MM.1S (cell line): Measurements from ENCODE around the gene HPCA.

Experiments
- DNase-seq: peaks from one replicate; pipeline ENCODE4 v3.0.0-alpha.2; 2015
- H2AFZ ChIP-seq: fragments of 300-600 bp; sonication (generic); 2 replicates; pipeline ENCODE4 v1.6.0; 2016; ENCODE audit warnings: antibody characterized with exemption, low read length
- H3F3A ChIP-seq: fragments of 300-600 bp; sonication (generic); 2 replicates; pipeline ENCODE4 v1.6.1; 2016; ENCODE audit warnings: mild to moderate bottlenecking, antibody characterized with exemption, low read length, moderate library complexity, mixed read lengths; ENCODE audit not compliant: insufficient read depth
- H3K27ac ChIP-seq: fragments of 300-600 bp; sonication (generic); 2 replicates; pipeline ENCODE4 v1.5.1; 2016; ENCODE audit warnings: mild to moderate bottlenecking, low read length
- H3K27me3 ChIP-seq: fragments of 300-600 bp; sonication (generic); replicated peaks from 2 replicates; pipeline ENCODE4 v1.6.0; 2016; ENCODE audit warnings: low read length; ENCODE audit not compliant: insufficient read depth
- H3K36me3 ChIP-seq: fragments of 300-600 bp; sonication (generic); replicated peaks from 2 replicates; pipeline ENCODE4 v1.6.1; 2016; ENCODE audit warnings: mild to moderate bottlenecking, low read length, mixed read lengths; ENCODE audit not compliant: insufficient read depth
- H3K4me1 ChIP-seq: fragments of 300-600 bp; sonication (generic); 2 replicates; pipeline ENCODE4 v1.6.1; 2016; ENCODE audit warnings: low read length, mixed read lengths
- H3K4me2 ChIP-seq: fragments of 300-600 bp; sonication (generic); 2 replicates; pipeline ENCODE4 v1.6.0; 2016; ENCODE audit warnings: low read depth, low read length
- H3K4me3 ChIP-seq: fragments of 300-600 bp; sonication (generic); 2 replicates; pipeline ENCODE4 v1.5.1; 2016; ENCODE audit warnings: low read length, mixed read lengths
- H3K79me2 ChIP-seq: fragments of 300-600 bp; sonication (generic); 2 replicates; pipeline ENCODE4 v1.6.1; 2016; ENCODE audit warnings: mixed run types, low read length, mixed read lengths
- H3K9ac ChIP-seq: fragments of 300-600 bp; sonication (generic); 2 replicates; pipeline ENCODE4 v1.6.1; 2016; ENCODE audit warnings: low read length, mixed read lengths
- H3K9me2 ChIP-seq: fragments of 300-600 bp; sonication (generic); replicated peaks from 2 replicates; pipeline ENCODE4 v1.6.1; 2016; ENCODE audit warnings: mild to moderate bottlenecking, low read length, mixed read lengths; ENCODE audit not compliant: insufficient read depth
- H3K9me3 ChIP-seq: fragments of 300-600 bp; sonication (generic); replicated peaks from 2 replicates; pipeline ENCODE4 v1.6.1; 2016; ENCODE audit warnings: mild to moderate bottlenecking, low read length, mixed read lengths; ENCODE audit not compliant: insufficient read depth
- H4K20me1 ChIP-seq: fragments of 300-600 bp; sonication (generic); 2 replicates; pipeline ENCODE4 v1.6.1; 2016; ENCODE audit warnings: mild to moderate bottlenecking, low read length, moderate library complexity, mixed read lengths; ENCODE audit not compliant: insufficient read depth
- CTCF ChIP-seq: fragments of 300-600 bp; sonication (generic); IDR thresholded peaks from 2 replicates; pipeline ENCODE4 v1.5.1; 2016; ENCODE audit warnings: antibody characterized with exemption, low read length, mixed read lengths
- EZH2 ChIP-seq: fragments of 300-600 bp; sonication (generic); optimal IDR thresholded peaks from 2 replicates; pipeline ENCODE3; 2017; ENCODE audit warnings: low read depth, mild to moderate bottlenecking, antibody characterized with exemption, low read length, mixed read lengths
- EZH2phosphoT487 ChIP-seq: fragments of 300-600 bp; sonication (generic); IDR thresholded peaks from 2 replicates; pipeline ENCODE4 v1.6.1; 2018; ENCODE audit warnings: antibody characterized with exemption, low read length

The HPCA gene

GRCh38 chr1:32883338-32884031, 2.8 kb upstream of the HPCA start:
- no peaks in the 10 kb centered on the region for H3K9me3 ChIP-seq
- no peak overlapping the region for H3K27ac ChIP-seq
- H4K20me1 ChIP-seq, result no peaks in the 10 kb centered on the region
- no peak overlapping the region for H3K9ac ChIP-seq
- no peak overlapping the region for H3K4me3 ChIP-seq
- no peaks in the 10 kb centered on the region for H3F3A ChIP-seq
- no peaks in the 10 kb centered on the region for H3K9me2 ChIP-seq
- H3K79me2 ChIP-seq, result no peaks in the 10 kb centered on the region
- no peak overlapping the region for H3K4me2 ChIP-seq
- DNase-seq, result no peak
- H3K27me3 ChIP-seq, result peaks cover 45% of the 10 kb centered on the region
- no peaks in the 10 kb centered on the region for H3K4me1 ChIP-seq
- H2AFZ ChIP-seq, result no peak overlapping the region
- TF ChIP-seq CTCF (no peak), EZH2 (no peak), EZH2phosphoT487 (no peak)
- no peaks in the 10 kb centered on the region for H3K36me3 ChIP-seq

- DNase-seq, result no peak
- H2AFZ ChIP-seq, result no peak overlapping the region
- H3K9me2 ChIP-seq, result no peaks in the 10 kb centered on the region
- no peak overlapping the region for H3K9ac ChIP-seq
- no peaks in the 10 kb centered on the region for H3K79me2 ChIP-seq
- no peaks in the 10 kb centered on the region for H3K4me1 ChIP-seq
- TF ChIP-seq CTCF (no peak), EZH2phosphoT487 (no peak), EZH2 (no peak)
- H4K20me1 ChIP-seq, result no peaks in the 10 kb centered on the region
- peaks cover 50% of the 10 kb centered on the region for H3K27me3 ChIP-seq
- H3K9me3 ChIP-seq, result no peaks in the 10 kb centered on the region
- H3F3A ChIP-seq, result no peaks in the 10 kb centered on the region
- no peak overlapping the region for H3K27ac ChIP-seq
- no peaks in the 10 kb centered on the region for H3K36me3 ChIP-seq
- H3K4me3 ChIP-seq, result no peak overlapping the region
- no peak overlapping the region for H3K4me2 ChIP-seq
Measured at GRCh38 chr1:32884032-32884372, 2.3 kb upstream of the HPCA start.

GRCh38 chr1:32884726-32885125, 1.6 kb upstream of the HPCA start:
- H2AFZ ChIP-seq, result no peak overlapping the region
- H3K9me3 ChIP-seq, result no peaks in the 10 kb centered on the region
- peaks cover 57% of the 10 kb centered on the region for H3K27me3 ChIP-seq
- no peaks in the 10 kb centered on the region for H3K4me1 ChIP-seq
- H4K20me1 ChIP-seq, result no peaks in the 10 kb centered on the region
- no peak overlapping the region for H3K4me3 ChIP-seq
- no peaks in the 10 kb centered on the region for H3K9me2 ChIP-seq
- TF ChIP-seq CTCF (no peak), EZH2phosphoT487 (no peak), EZH2 (no peak)
- no peak for DNase-seq
- no peaks in the 10 kb centered on the region for H3K36me3 ChIP-seq
- no peak overlapping the region for H3K4me2 ChIP-seq
- H3K9ac ChIP-seq, result no peak overlapping the region
- no peaks in the 10 kb centered on the region for H3K79me2 ChIP-seq
- H3K27ac ChIP-seq, result no peak overlapping the region
- H3F3A ChIP-seq, result no peaks in the 10 kb centered on the region
